ENCODE results near the gene OTOG.

OTOG gene

GRCh38 chr11:17547051-17547577, at the start of gene OTOG:
Gene OTOG, plus strand, starts transcription at chr11:17547259. Its CDS starts 114 bp downstream, at chr11:17547373.
- no peak for DNase-seq

- no peak for DNase-seq
Measured at GRCh38 chr11:17498058-17498457, 49.0 kb upstream of the OTOG start.

- DNase-seq: peak in 1 of 2 experiments; percentile 60
Measured at GRCh38 chr11:17498475-17498874, 48.6 kb upstream of the OTOG start.

- no peak for DNase-seq
Measured at GRCh38 chr11:17500673-17501072, 46.4 kb upstream of the OTOG start.

GRCh38 chr11:17502630-17503029, 44.4 kb upstream of the OTOG start:
- DNase-seq: no peak

- peak; percentile 15 to 60 for DNase-seq
Measured at GRCh38 chr11:17504330-17505107, 42.5 kb upstream of the OTOG start.

GRCh38 chr11:17505146-17505545, 41.9 kb upstream of the OTOG start:
- DNase-seq: no peak

- no peak for DNase-seq
Measured at GRCh38 chr11:17506314-17506713, 40.7 kb upstream of the OTOG start.

- DNase-seq: no peak
Measured at GRCh38 chr11:17506942-17507341, 40.1 kb upstream of the OTOG start.

GRCh38 chr11:17507773-17508172, 39.3 kb upstream of the OTOG start:
- no peak for DNase-seq

- no peak for DNase-seq
Measured at GRCh38 chr11:17508306-17508705, 38.8 kb upstream of the OTOG start.

- DNase-seq: no peak
Measured at GRCh38 chr11:17508791-17509190, 38.3 kb upstream of the OTOG start.

GRCh38 chr11:17510507-17511206, 36.4 kb upstream of the OTOG start:
- no peak for DNase-seq

- DNase-seq: no peak
Measured at GRCh38 chr11:17511571-17511970, 35.5 kb upstream of the OTOG start.

- DNase-seq: no peak
Measured at GRCh38 chr11:17512101-17512500, 35.0 kb upstream of the OTOG start.

GRCh38 chr11:17513853-17514252, 33.2 kb upstream of the OTOG start:
- no peak for DNase-seq

- DNase-seq: no peak
Measured at GRCh38 chr11:17514476-17514875, 32.6 kb upstream of the OTOG start.

GRCh38 chr11:17515443-17516176, 31.4 kb upstream of the OTOG start:
- DNase-seq: no peak

- DNase-seq: no peak
Measured at GRCh38 chr11:17516551-17517150, 30.4 kb upstream of the OTOG start.

- no peak for DNase-seq
Measured at GRCh38 chr11:17517186-17517585, 29.9 kb upstream of the OTOG start.

GRCh38 chr11:17518366-17518765, 28.7 kb upstream of the OTOG start:
- DNase-seq: no peak

GRCh38 chr11:17519061-17519885, 27.8 kb upstream of the OTOG start:
- no peak for DNase-seq

All from cerebellar nuclear complex (tissue), 1 donor.